Caco-2 (cell line): ENCODE results near the gene ADRA2B. TPM values are rescaled to one million over a fixed set of nuclear protein-coding genes. Genes with fewer than 3 reads are reported as not detected.
A peak's percentile ranks its signal among the peaks of the same experiment; 100 is the strongest.

ENCODE experiments used
- BruUV-seq: library from RNA; stranded (reverse); fragments of 400-500 nt; replicated peaks from 2 replicates; lab custom pipeline; 2021; lab: Mats Ljungman, UMichigan
- CTCF ChIA-PET: fragments of 300-600 bp; sonication (Branson Sonifier 250); formaldehyde crosslinking; loops from one replicate; lab custom pipeline; 2022; ENCODE audit warnings: antibody characterized with exemption; lab: Charles Lee
- POLR2A ChIA-PET: fragments of 300-600 bp; sonication (Branson Sonifier 250); formaldehyde crosslinking; loops from one replicate; lab custom pipeline; 2022; ENCODE audit warnings: antibody characterized with exemption; lab: Charles Lee
- DNase-seq, 2 experiments: peaks; one replicate each; pipeline versions ENCODE4 v3.0.0 to v3.0.0-alpha.2; 2020 to 2022
- H3K27me3 ChIP-seq: replicated peaks from 2 replicates; pipeline ENCODE4 v1.6.0; 2011; ENCODE audit warnings: low read length; ENCODE audit not compliant: control insufficient read depth, insufficient read depth
- H3K36me3 ChIP-seq: 2 replicates; pipeline ENCODE4 v1.5.1; 2011; ENCODE audit warnings: low read length; ENCODE audit not compliant: control insufficient read depth, insufficient read depth
- H3K4me1 ChIP-seq: fragments of 250-450 bp; sonication (Bioruptor Pico); 2 replicates; pipeline ENCODE4 v1.5.1; 2020; ENCODE audit warnings: mild to moderate bottlenecking
- H3K4me3 ChIP-seq: 2 replicates; pipeline ENCODE4 v1.5.1; 2011; ENCODE audit warnings: low read depth, mild to moderate bottlenecking, control low read depth, low read length
- H3K9me3 ChIP-seq: fragments of 250-450 bp; sonication (Bioruptor Pico); 2 replicates; pipeline ENCODE4 v1.5.1; 2020; ENCODE audit warnings: mild to moderate bottlenecking, moderate library complexity
- H3K27ac Mint-ChIP-seq: one replicate; pipeline ENCODE4 v1.8.0; 2022; ENCODE audit warnings: mixed read lengths; ENCODE audit not compliant: unreplicated experiment
- H3K27me3 Mint-ChIP-seq: one replicate; pipeline ENCODE4 v1.8.0; 2022; ENCODE audit warnings: mixed read lengths; ENCODE audit not compliant: insufficient read depth, unreplicated experiment
- H3K36me3 Mint-ChIP-seq: one replicate; pipeline ENCODE4 v1.8.0; 2022; ENCODE audit warnings: mild to moderate bottlenecking, mixed read lengths; ENCODE audit not compliant: insufficient read depth, unreplicated experiment
- H3K4me1 Mint-ChIP-seq: one replicate; pipeline ENCODE4 v1.8.0; 2022; ENCODE audit warnings: low read depth, mixed read lengths; ENCODE audit not compliant: unreplicated experiment
- H3K4me3 Mint-ChIP-seq: one replicate; pipeline ENCODE4 v1.8.0; 2022; ENCODE audit warnings: mild to moderate bottlenecking, moderate library complexity, mixed read lengths; ENCODE audit not compliant: unreplicated experiment
- H3K9me3 Mint-ChIP-seq: one replicate; pipeline ENCODE4 v1.8.0; 2022; ENCODE audit warnings: mixed read lengths; ENCODE audit not compliant: unreplicated experiment
- CTCF ChIP-seq, 2 experiments: fragments of 200-600 bp in 1 of 2; IDR thresholded peaks; 1 replicate in 1 of 2; 2 replicates in 1 of 2; pipeline versions ENCODE4 v1.5.1 to v1.8.0; 2011 to 2022; ENCODE audit warnings: antibody characterized with exemption in 1 of 2, control low read depth in 1 of 2, inconsistent platforms in 1 of 2, low read depth in 1 of 2, low read length in 1 of 2, mild to moderate bottlenecking in 1 of 2, moderate library complexity in 1 of 2; ENCODE audit not compliant: insufficient read depth in 1 of 2, severe bottlenecking in 1 of 2, unreplicated experiment in 1 of 2
- intact Hi-C: fragments of 100-400 bp; cut with micrococcal nuclease; formaldehyde crosslinking; loops from one replicate; pipeline ENCODE4 v1.10.0; 2022; ENCODE audit not compliant: unreplicated experiment
- total RNA-seq: library from RNA; stranded (reverse); gene quantifications from 2 replicates; pipeline ENCODE4 v1.2.3, GENCODE V29; 2022

ADRA2B gene
- total RNA-seq, 1 experiment from 2014 or later: 0.20 TPM

GRCh38 chr2:96139181-96139758, 22.9 kb upstream of the ADRA2B start:
- Mint-ChIP-seq H3K36me3 (peaks cover 19% of the 10 kb centered on the region), H3K4me1 (peaks cover 6% of the 10 kb centered on the region), H3K9me3 (no peaks in the 10 kb centered on the region), H3K4me3 (peak overlapping the region; percentile 52), H3K27ac (no peak overlapping the region), H3K27me3 (peaks cover 8% of the 10 kb centered on the region)
- Histone ChIP-seq H3K36me3 (peaks cover 2% of the 10 kb centered on the region; the same call in 1 of the 2 replicates), H3K9me3 (no peaks in the 10 kb centered on the region), H3K4me1 (peaks cover 11% of the 10 kb centered on the region; the same call in 1 of the 2 replicates), H3K4me3 (no peak overlapping the region), H3K27me3 (no peaks in the 10 kb centered on the region)
- no peak for DNase-seq
- BruUV-seq: no TSS peak
- ChIA-PET POLR2A (no interaction called here), CTCF (interaction anchor here (1.2 to 3.5 kb wide), 9 partner anchors 15 to 206 kb away, joined by 3 to 81 read pairs (median 6); partner anchors contain the start of gene ADRA2B)
- intact Hi-C loops: no loop called here
- no peak for TF ChIP-seq CTCF (IDR thresholded peaks at IDR 0.05; ENCODE audit: insufficient read depth in 1 of 2, low read depth in 1 of 2, low read length in 1 of 2, severe bottlenecking in 1 of 2, unreplicated experiment in 1 of 2)

GRCh38 chr2:96138179-96139145, 22.1 kb upstream of the ADRA2B start, which contains the start of gene ASTL:
Gene ASTL (minus strand): TSS chr2:96138502. CDS start chr2:96138436, 66 bp downstream.
- BruUV-seq: no TSS peak
- no peaks in the 10 kb centered on the region for H3K27me3 ChIP-seq
- peaks cover 2% of the 10 kb centered on the region; the same call in 1 of the 2 replicates for H3K36me3 ChIP-seq
- Mint-ChIP-seq H3K4me3 (peak within 1 kb of the TSS; percentile 52), H3K27me3 (peaks cover 8% of the 10 kb centered on the region), H3K36me3 (peaks cover 14% of the 10 kb centered on the region), H3K4me1 (peaks cover 6% of the 10 kb centered on the region), H3K27ac (no peak within 1 kb of the TSS), H3K9me3 (no peaks in the 10 kb centered on the region)
- peaks cover 4% of the 10 kb centered on the region; the same call in 1 of the 2 replicates for H3K4me1 ChIP-seq
- no peaks in the 10 kb centered on the region for H3K9me3 ChIP-seq
- ChIA-PET POLR2A (interaction anchor here (0.6 to 1.2 kb wide), 4 partner anchors 22 to 276 kb away, joined by 3 to 6 read pairs (median 4); partner anchors contain the start of gene ADRA2B), CTCF (interaction anchor here (0.6 to 3.5 kb wide), 18 partner anchors 9 to 719 kb away, joined by 3 to 81 read pairs (median 4); partner anchors contain the start of genes ADRA2B, ANKRD39 and STARD7)
- peak within 1 kb of the TSS; percentile 26 for H3K4me3 ChIP-seq
- TF ChIP-seq CTCF (IDR thresholded peaks at IDR 0.05; ENCODE audit: insufficient read depth in 1 of 2, low read depth in 1 of 2, low read length in 1 of 2, severe bottlenecking in 1 of 2, unreplicated experiment in 1 of 2): peak; percentile 42 to 76
- DNase-seq: peak; percentile 86 to 90
- intact Hi-C loops: loop anchor here (1.0 kb wide), 3 partner anchors 36 to 129 kb away; partner anchors contain the start of gene STARD7
